ENCODE results near the gene UCN.

The UCN gene

DNA sequence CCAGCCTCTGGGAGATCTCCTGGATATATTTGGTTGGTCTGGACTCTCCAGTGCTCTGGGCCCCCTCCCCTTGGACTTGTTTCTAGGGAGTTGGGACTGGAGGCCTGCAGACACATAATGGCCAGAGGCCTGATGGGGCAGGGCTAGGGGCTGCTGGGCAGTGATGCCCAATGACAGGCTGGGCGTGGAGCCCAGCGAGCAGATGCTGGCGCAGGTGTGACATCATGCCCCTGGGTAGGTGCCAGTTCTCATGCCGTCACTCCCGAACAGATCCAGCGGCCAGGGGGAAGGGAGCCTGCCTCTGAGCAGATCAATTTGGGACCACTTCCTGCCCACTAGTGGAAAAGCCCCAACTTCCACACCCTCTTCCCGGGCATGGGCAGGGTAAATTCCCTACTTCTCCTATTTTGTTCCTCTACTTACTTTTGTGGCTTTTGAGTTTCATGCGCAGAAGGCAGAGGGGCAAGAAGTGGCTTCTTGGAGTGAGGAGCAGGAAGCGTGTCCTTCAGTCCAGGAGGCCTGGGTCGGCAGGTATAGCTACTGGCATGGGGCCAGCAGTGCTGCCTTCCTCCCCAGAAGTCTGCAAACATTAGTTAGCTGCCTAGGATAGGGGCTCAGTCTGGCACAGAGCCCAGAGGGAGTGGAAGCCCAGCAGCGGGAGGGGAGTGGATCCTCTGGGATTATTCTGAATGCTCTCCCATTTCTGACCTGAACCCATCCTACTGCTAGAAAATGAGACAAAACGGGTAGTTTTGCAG lies 8.6 kb upstream of the UCN start:
- peak in 7 of 10 donors; percentile 24 to 96 (median 63) for DNase-seq
- intact Hi-C loops (cut with DNase I): no loop called here

DNA sequence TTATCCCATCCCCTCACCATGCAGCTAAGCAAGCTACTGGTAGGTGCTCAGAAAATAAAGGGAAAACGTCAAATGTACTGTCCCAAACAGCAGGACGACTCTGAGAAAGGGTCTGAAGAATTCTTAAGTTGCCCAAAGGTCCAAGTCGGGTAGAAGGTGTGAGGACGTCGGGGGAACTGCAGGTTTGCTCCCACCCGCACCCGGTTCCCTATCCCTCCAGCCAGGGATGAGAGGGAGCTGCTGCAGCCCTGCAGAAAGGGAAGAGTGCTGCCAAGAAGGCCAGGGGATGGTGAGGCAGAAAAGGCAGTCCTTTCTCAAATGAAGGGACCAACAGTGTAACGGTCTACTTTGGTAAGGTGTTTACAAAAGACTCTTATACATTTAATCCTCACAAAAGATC lies 6.9 kb upstream of the UCN start:
- DNase-seq: peak in 1 of 10 donors; percentile 30
- intact Hi-C loops (cut with DNase I): no loop called here

DNA sequence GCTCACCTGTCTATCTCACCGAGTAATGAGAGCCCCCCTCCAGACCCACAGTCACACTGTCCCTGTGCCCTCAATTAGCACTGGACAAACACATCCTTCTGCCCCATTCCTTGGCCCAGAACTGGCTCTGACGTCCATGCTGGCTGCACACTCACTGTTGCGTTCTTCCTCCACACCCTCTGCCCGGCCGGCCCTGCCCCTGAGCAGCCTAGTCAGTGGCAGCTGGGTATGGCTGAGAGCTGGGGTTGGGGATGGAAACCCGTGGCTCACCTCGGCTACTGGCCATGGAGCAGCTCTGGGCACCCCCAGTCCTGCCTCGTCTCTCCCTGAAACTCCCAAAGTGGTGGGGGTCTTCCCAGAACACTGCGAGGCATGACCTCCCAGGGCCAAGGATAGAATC lies 6.5 kb upstream of the UCN start:
- DNase-seq: peak in 2 of 10 donors; percentile 56 to 76
- intact Hi-C loops (cut with DNase I): no loop called here

DNA sequence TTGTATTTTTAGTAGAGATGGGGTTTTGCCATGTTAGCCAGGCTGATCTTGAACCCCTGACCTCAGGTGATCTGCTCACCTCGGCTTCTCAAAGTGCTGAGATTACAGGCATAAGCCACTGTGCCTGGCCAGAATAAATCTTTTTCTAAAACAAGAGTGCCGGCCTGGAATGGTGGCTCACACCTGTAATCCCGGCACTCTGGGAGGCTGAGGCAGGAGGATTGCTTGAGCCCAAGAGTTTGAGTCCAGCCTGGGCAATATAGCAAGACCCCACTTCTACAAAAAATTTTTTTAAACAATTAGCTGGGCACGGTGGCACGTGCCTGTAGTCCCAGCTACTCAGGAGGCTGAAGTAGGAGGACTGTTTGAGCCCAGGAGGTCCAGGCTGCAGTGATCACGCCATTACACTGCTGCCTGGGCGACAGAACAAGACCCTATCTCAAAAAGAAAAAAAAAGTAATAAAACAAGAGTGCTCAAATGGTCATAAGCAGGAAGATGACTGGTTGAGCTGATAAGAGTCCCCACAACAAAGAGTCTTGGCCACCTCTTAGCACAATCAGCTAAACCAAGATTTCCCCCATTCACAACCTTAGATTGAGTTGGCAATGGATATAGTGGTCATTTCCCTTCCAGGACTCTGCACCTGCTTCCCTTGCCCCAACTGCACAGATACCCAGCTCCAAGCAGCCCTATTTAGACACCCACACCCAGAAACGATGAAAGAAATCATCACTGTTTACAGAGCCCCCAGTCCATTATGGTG lies 5.8 kb upstream of the UCN start:
- DNase-seq: peak in 1 of 10 donors; percentile 31
- intact Hi-C loops (cut with DNase I): no loop called here

DNA sequence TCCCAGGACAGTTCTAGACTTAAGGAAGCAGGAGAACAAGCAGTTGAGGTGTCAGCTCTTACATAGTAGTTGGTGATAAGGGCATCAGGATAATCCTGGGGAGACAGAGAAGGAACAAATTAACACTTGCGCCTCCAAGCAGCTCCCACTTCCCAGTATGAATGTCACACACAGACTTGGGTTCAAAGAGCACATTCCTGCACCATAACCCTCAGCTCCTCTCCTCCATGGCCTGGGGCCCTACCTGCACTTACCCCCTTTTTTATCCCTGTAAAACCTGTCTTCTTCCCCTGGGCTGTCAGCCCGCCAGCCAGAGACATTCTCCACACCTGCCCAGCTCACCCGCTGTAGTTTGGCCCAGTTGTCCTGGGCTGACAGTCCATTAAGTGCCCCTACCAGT lies 3.9 kb upstream of the UCN start:
- DNase-seq: peak in 2 of 10 donors; percentile 18 to 48
- intact Hi-C loops (cut with DNase I): no loop called here

DNA sequence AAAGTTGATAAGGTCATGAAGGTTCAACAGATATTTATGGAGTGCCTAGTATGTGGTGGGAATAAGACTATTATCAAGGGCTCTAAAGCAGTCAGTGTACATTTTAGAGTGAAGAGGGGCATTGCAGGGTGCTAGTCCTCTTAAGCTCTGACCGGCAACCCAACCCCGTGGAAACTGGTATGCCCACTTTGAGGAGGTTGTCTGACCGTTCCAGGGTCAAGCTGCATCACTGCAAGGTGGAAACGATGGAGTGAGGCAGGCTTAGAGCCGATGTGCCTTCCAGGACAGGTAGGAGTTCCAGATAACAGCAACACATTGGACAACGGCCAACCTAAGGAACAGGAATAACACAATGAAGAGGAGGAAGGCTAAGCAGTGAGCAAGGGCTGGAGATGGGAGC lies 1.4 kb upstream of the UCN start:
- peak in 1 of 10 donors; percentile 55 for DNase-seq
- intact Hi-C loops (cut with DNase I): loop anchor here (10.0 kb wide), 1 partner anchor 55 kb away; no protein-coding TSS in a partner anchor

DNA sequence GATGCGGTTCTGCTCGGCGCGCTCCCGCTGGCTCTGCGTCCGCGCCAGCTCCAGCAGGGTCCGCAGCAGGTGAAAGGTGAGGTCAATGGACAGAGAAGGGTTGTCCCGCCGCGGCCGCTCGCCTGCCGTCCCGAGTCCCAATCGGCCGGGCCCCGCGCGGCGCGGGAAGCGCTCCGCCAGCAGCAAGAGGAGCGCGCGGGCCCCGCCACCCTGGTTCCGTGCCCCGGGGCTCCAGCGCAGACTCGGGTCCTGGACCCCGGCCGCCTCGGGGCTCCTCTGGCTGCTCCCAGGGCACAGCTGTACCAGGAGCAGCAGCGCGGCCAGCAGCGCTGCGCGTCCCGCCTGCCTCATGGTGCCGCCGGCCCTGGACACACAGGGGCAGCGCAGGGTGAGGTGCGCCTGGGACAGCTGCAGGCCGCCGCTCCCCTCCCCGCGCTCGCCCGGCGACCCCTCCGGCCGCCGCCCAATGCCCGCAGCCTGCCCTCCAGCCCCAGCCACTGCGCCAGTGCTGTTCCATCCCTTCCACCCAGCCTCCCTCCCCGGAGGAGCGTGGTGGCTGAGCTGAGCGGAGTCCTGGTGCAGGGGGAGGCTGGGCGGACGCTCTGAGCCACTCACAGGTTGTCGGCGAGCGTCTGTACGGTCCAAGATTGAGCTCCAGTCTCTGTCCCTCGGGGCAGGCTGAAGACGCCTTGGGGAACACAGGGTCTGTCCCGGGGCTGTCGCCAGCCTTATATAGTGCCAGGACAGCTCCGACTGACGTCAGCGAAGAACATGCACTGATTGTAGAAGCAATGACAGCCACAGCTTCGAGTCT lies 493 bp downstream of the UCN start:
- peak in 1 of 10 donors; percentile 82 for DNase-seq
- intact Hi-C loops (cut with DNase I): loop anchor here (10.0 kb wide), 1 partner anchor 53 kb away; no protein-coding TSS in a partner anchor

DNA sequence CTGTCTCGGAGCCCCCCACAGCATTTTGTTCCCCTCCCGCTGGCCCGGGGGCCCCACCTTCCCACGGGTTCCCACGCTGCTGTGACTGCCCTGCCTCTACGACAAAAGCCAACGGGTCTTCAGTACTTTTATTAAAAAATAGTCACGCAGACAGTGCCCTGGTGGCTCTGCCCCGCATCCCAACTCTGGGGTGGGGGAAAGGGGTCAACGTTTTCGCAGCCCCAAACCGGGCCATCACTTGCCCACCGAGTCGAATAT lies 1.0 kb downstream of the UCN start:
- no peak for DNase-seq
- intact Hi-C loops (cut with DNase I): loop anchor here (10.0 kb wide), 1 partner anchor 52 kb away; no protein-coding TSS in a partner anchor

DNA sequence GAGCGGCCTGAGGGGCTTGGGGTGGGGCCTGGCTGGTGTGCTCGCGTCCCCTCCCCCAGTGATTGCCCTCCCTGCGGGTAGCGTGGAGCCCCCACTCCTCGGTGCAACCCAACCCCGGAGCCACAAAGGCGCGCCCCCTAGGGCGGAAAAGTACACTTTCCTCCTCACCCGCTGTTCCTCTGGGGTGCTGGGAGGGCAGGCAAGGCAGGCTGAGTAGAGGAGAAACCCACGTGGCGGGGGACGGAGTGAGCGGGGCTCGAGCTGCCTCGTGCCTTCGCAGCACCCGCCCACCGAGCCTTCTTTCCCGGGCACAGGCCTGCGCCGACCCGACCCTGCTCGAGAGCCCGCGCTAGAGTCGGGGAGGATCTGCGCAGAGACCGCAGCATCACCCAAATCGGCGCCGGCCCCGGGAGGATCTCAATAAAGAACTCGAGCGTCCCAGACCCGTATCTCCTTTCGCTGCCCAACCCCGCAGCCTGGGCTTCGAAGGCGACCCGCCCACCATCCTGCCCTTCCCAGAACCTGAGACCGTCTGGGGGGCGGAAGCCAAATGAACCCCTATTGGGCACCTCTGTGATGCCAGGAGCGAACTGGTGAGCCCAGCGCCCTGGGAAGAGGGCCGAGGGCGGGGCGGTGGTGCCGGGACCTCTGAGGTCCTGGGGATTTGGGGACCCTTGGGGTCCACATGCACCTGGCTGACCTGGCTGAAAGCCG lies 1.5 kb downstream of the UCN start:
- DNase-seq: peak in 1 of 10 donors; percentile 89
- intact Hi-C loops (cut with DNase I): loop anchor here (10.0 kb wide), 1 partner anchor 52 kb away; no protein-coding TSS in a partner anchor

DNA sequence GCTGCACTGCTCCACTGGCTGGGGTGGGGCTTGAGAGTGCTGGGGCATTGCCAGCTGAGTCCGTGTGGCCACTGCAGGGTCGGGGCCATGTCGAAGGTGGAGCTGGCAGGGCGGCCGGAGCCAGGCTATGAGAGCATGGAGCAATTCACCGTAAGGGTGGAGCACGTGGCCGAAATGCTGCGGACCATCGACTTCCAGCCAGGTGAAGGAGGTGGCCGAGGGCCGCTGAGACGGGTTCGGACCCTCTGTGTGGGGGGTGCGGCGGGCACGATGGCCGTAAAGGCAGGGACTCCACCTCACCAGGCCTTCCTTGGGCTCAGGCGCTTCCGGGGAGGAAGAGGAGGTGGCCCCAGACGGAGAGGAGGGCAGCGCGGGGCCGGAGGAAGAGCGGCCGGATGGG lies 2.1 kb downstream of the UCN start:
- intact Hi-C loops (cut with DNase I): loop anchor here (10.0 kb wide), 1 partner anchor 51 kb away; no protein-coding TSS in a partner anchor
- DNase-seq: peak in 1 of 10 donors; percentile 75

DNA sequence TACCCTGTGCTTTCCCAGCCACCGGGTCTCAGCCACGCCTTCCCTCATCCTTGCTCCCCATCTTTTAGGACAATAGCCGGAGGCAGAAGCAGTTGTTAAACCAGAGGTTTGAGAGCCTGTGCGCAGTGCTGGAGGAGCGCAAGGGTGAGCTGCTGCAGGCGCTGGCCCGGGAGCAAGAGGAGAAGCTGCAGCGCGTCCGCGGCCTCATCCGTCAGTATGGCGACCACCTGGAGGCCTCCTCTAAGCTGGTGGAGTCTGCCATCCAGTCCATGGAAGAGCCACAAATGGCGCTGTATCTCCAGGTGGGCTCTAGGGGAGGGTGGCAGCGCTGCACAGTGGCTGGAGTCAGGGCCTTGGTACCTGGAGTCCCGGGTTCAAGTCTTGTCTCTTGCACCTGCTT lies 2.7 kb downstream of the UCN start:
- DNase-seq: peak in 1 of 10 donors; percentile 69
- intact Hi-C loops (cut with DNase I): loop anchor here (10.0 kb wide), 1 partner anchor 51 kb away; no protein-coding TSS in a partner anchor

DNA sequence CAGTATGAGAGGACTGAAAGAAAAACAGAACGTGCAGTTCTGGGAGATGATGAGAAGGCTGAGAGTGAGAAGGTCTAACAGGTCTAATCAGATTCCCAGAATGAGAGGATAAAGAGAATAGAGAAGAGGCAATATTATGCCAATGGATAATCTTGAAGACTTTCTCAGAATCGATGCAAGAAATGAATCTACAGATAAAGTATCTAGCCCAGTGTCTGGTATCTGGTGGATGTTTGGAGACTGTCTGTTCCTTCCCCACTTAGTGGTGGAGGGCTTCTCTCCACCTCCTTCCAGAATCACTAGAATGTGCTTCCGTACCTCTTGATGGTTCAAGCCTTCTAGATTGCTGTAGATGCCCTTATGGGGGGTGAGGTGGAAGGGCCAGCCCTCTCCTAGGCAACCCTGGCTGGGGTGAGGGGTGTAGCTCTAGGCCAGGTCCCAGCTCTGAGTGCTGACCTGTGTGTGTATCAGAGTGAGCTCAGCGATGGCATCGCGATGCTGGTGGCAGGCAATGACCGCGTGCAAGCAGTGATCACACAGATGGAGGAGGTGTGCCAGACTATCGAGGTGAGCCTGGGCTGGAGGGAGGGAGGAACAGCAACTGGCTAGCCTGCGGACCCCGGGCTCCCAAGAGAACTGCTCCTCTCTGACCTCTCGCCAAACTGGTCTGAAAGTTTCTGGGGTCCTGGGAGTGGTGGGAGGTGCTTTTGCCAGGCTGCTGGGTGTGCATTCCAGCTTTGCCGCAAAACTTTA lies 3.6 kb downstream of the UCN start:
- DNase-seq: peak in 1 of 10 donors; percentile 67
- intact Hi-C loops (cut with DNase I): loop anchor here (10.0 kb wide), 1 partner anchor 50 kb away; no protein-coding TSS in a partner anchor

DNA sequence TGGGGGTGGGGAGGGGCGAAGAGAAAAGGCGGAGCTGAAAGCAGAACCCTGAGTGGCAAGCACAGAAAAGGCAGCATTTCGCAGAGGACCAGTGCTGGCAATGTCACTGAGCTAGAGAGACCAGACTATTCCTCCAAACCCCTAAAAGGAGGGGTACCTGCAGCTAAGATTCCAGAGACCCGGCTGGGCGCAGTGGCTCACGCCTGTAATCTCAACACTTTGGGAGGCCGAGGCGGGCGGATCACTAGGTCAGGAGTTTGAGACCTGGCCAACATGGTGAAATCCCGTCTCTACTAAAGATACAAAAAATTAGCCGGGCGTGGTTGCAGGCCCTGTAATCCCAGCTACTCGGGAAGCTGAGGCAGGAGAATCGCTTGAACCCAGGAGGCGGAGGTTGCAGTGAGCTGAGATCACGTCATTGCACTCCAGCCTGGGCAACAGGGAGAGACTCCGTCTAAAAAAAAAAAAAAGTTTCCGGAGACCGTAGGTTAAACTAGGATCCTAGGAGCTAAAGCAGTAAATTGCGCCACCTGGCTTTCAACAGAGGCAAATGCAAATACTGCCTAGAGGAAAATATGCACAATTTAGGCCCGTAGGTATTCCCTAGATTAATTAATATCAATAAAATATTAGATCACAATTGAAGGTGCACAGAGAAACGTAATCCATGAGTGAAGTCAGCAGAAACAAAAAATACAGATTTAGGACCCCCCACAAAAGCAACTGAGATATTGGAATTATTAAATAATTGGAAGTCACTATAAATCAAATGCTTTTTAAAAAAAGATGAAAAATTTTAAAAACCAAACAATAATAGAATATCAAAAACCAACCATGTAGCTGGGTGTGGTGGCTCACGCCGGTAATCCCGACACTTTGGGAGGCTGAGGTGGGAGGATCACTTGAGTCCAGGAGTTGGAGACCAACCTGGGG lies 4.9 kb downstream of the UCN start:
- intact Hi-C loops (cut with DNase I): loop anchor here (2.0 to 10.0 kb wide), 2 partner anchors 49 to 205 kb away; no protein-coding TSS in a partner anchor
- DNase-seq: peak in 3 of 10 donors; percentile 23 to 70 (median 42)

DNA sequence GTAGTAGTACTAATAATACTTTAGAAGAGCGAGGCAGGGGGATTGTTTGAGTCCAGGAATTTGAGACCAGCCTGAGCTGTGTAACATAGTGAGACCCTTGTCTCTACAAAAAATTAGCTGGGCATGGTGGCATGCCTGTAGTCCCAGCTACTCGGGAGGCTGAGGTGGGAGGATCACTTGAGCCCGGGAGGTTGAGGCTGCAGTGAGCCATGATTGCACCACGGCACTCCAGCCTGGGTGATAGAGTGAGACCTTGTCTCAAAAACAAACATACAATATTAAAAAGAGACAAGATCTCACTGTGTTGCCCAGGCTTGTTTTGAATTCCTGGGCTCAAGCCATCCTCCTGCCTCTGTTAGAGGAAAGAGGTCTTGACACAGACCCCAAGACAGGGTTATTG lies 7.6 kb downstream of the UCN start:
- peak in 1 of 10 donors; percentile 51 for DNase-seq
- intact Hi-C loops (cut with DNase I): loop anchor here (10.0 kb wide), 1 partner anchor 46 kb away; no protein-coding TSS in a partner anchor

DNA sequence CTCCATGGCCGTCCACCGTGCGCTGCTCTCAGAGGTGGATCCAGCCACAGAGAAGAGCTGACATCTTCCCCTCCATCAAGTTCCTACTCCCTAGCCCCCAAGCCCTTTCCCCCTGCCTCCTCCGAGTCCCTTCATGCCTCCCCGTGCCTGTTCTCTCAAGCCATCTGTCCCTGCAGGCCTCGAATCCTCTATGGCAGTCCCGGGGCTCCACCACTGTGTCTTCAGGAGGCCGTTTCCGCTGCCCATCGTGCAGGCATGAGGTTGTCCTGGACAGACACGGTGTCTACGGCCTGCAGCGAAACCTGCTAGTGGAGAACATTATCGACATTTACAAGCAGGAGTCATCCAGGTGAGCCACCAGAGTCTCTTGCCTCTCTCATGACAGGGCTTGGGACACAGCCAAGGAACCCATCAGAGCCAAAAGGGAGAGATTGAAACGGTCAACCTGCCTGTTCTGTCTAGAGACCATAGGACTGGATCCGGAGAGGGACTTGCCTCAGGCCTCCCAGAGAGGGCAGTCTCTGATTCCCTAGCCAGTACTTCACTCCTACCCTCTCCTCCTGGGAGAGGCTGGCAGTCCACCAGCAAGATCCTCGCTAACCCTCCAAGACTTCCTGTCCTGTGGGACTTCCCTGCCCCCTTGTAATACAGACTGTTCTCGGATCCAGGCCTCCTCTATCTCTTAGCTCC lies 9.7 kb downstream of the UCN start:
- peak in 1 of 10 donors; percentile 85 for DNase-seq
- intact Hi-C loops (cut with DNase I): no loop called here

DNA sequence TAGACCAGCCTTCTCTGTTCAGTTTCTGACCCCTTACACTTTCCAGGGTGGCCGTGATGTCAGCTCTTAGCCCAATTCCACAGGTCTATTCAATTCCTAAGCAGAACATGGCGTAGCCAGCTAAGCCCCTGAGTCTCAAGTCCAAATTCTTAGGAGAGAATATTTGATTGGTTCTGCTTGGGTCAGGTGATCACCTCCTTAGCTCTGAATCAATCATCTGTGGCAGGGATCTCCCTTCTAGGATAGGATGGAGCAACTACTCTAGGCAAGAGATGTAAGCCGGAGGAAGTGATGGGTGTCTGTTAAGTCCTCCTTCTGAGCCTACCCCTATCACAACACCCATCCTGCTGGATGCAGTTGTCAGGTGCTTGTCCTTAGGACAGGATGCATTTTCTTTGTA lies 11.1 kb downstream of the UCN start:
- intact Hi-C loops (cut with DNase I): no loop called here
- DNase-seq: peak in 1 of 10 donors; percentile 7

DNA sequence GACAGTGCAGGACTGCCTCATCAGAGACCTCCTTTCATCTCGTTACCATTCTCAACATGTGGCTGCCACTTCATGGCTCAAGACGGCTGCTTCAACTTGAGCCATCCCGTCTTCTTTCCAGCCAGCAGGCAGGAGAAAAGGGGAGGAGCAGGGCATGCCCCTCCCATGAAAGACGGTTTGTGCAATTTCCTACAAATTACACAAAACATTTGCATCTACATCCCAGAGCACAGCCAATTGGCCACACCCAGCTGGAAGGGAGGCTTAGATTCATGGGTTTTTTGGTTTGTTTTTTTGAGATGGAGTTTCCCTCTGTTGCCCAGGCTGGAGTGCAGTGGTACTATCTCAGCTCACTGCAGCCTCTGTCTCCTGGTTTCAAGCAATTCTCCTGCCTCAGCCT lies 11.8 kb downstream of the UCN start:
- DNase-seq: peak in 1 of 10 donors; percentile 9
- intact Hi-C loops (cut with DNase I): no loop called here
